NT2/D1 (cell line): ENCODE data around the gene CDH4.

Experiments used
- SUZ12 ChIP-seq: IDR thresholded peaks from 2 replicates; pipeline ENCODE4 v1.6.1; 2011; ENCODE audit not compliant: insufficient read length, insufficient read depth; ENCODE audit errors: extremely low read depth
- ZNF274 ChIP-seq: IDR thresholded peaks from 2 replicates; pipeline ENCODE4 v1.6.1; 2011; ENCODE audit warnings: mild to moderate bottlenecking, low read depth, low read length

- no peak for TF ChIP-seq ZNF274
- TF ChIP-seq SUZ12, result no peak
These were observed 607.7 kb downstream of the CDH4 start for GRCh38 chr20:61859767-61860166.
